Measurements from ENCODE around the gene EFNA4.

Gene EFNA4

GRCh38 chr1:155085504-155086127 is 22.1 kb downstream of the EFNA4 start (continued):
- TF ChIP-seq ZNF138 (tag by site-specific recombination; IDR thresholded peaks at IDR 0.05; ENCODE audit: borderline replicate concordance), result no peak
- peak; percentile 88 for TF ChIP-seq ZNF777 (tag by site-specific recombination; IDR thresholded peaks at IDR 0.05; ENCODE audit: borderline replicate concordance)
- TF ChIP-seq ZBTB7A (tag by site-specific recombination; IDR thresholded peaks at IDR 0.05; ENCODE audit: low read depth), result 0 out of 2 replicates have a peak, but pooled peaks have one; percentile 66
- TF ChIP-seq MZF1 (tag by site-specific recombination; IDR thresholded peaks at IDR 0.05; ENCODE audit: borderline replicate concordance), result no peak
- TF ChIP-seq ZBTB8A (tag by site-specific recombination; IDR thresholded peaks at IDR 0.05), result no peak
- TF ChIP-seq SP7 (tag by site-specific recombination; IDR thresholded peaks at IDR 0.05), result peak; percentile 30; the same call in 1 of the 2 replicates
- no peak for TF ChIP-seq WT1 (tag by site-specific recombination; IDR thresholded peaks at IDR 0.05)
- no peak for TF ChIP-seq ZNF776 (tag by site-specific recombination; IDR thresholded peaks at IDR 0.05; ENCODE audit: borderline replicate concordance)
- TF ChIP-seq ZNF580 (tag by site-specific recombination; IDR thresholded peaks at IDR 0.05), result no peak
- no peak for TF ChIP-seq ZNF692 (tag by site-specific recombination; IDR thresholded peaks at IDR 0.05)
- TF ChIP-seq GLI4 (tag by site-specific recombination; IDR thresholded peaks at IDR 0.05), result no peak
- peak; percentile 86 for TF ChIP-seq ZBTB48 (tag by site-specific recombination; IDR thresholded peaks at IDR 0.05)
- TF ChIP-seq ZNF391 (tag by site-specific recombination; IDR thresholded peaks at IDR 0.05; ENCODE audit: borderline replicate concordance, low read depth), result no peak
- TF ChIP-seq ZSCAN23 (tag by site-specific recombination; IDR thresholded peaks at IDR 0.05), result no peak
- no peak for TF ChIP-seq ZNF221 (tag by site-specific recombination; IDR thresholded peaks at IDR 0.05; ENCODE audit: borderline replicate concordance)
- no peak for TF ChIP-seq REPIN1 (tag by site-specific recombination; IDR thresholded peaks at IDR 0.05; ENCODE audit: low read depth)
- TF ChIP-seq IKZF3 (tag by site-specific recombination; IDR thresholded peaks at IDR 0.05), result no peak
- TF ChIP-seq ZNF596 (tag by site-specific recombination; IDR thresholded peaks at IDR 0.05), result 0 out of 2 replicates have a peak, but pooled peaks have one; percentile 9
- TF ChIP-seq INSM2 (tag by site-specific recombination; IDR thresholded peaks at IDR 0.05), result 0 out of 2 replicates have a peak, but pooled peaks have one; percentile 16
- peak; percentile 76 for TF ChIP-seq GLIS2 (tag by site-specific recombination; IDR thresholded peaks at IDR 0.05)
- TF ChIP-seq KLF8 (tag by site-specific recombination; IDR thresholded peaks at IDR 0.05), result peak; percentile 71
- no peak for TF ChIP-seq ZNF785 (tag by site-specific recombination; IDR thresholded peaks at IDR 0.05)
- peak; percentile 81 for TF ChIP-seq ZBTB10 (tag by site-specific recombination; IDR thresholded peaks at IDR 0.05)
- no peak for TF ChIP-seq ZNF677 (tag by site-specific recombination; IDR thresholded peaks at IDR 0.05)
- no peak for TF ChIP-seq ZFP41 (tag by site-specific recombination; IDR thresholded peaks at IDR 0.05; ENCODE audit: borderline replicate concordance)
- TF ChIP-seq TSHZ1 (tag by site-specific recombination; IDR thresholded peaks at IDR 0.05; ENCODE audit: borderline replicate concordance), result no peak
- no peak for TF ChIP-seq PBX3 (CRISPR knock-in tag; IDR thresholded peaks at IDR 0.05)
- no peak for TF ChIP-seq ZNF175 (tag by site-specific recombination; IDR thresholded peaks at IDR 0.05)
- TF ChIP-seq ZNF404 (tag by site-specific recombination; IDR thresholded peaks at IDR 0.05), result no peak
- peak; percentile 96 for TF ChIP-seq ZNF335 (tag by site-specific recombination; conservative IDR thresholded peaks at IDR 0.05)
